Uterus (tissue), 4 donors: ENCODE data around the gene OR13F1. TPM values are rescaled to one million over a fixed set of nuclear protein-coding genes. Genes with fewer than 3 reads are reported as not detected.

Experiments
- DNase-seq, 2 donors: peaks; one replicate each; pipeline ENCODE4 v3.0.0-alpha.2; 2019 to 2020
- H3K27ac ChIP-seq, 2 donors: fragments of 200-600 bp; sonication (generic); 1 replicate in 1 of 2; 2 replicates in 1 of 2; pipeline ENCODE4 v1.5.1; 2016 to 2018
- H3K27me3 ChIP-seq, 2 donors: fragments of 200-600 bp; sonication (generic); one replicate each; pipeline ENCODE4 v1.5.1; 2018 to 2019; ENCODE audit warnings: control low read depth in 1 of 2
- H3K36me3 ChIP-seq, 2 donors: fragments of 200-600 bp; sonication (generic); one replicate each; pipeline ENCODE4 v1.5.1; 2019; ENCODE audit warnings: control low read depth in 1 of 2
- H3K4me1 ChIP-seq, 2 donors: fragments of 200-600 bp; sonication (generic); one replicate each; pipeline ENCODE4 v1.5.1; 2018 to 2019; ENCODE audit warnings: control low read depth in 1 of 2
- H3K4me3 ChIP-seq, 2 donors: fragments of 200-600 bp; sonication (generic); 1 replicate in 1 of 2; 2 replicates in 1 of 2; pipeline ENCODE4 v1.5.1; 2018 to 2019; ENCODE audit warnings: mild to moderate bottlenecking in 1 of 2
- H3K9me3 ChIP-seq, 2 donors: fragments of 200-600 bp; sonication (generic); one replicate each; pipeline ENCODE4 v1.5.1; 2019; ENCODE audit warnings: control low read depth in 1 of 2
- CTCF ChIP-seq, 4 experiments: fragments of 200-600 bp in 2 of 4; fragments of 450-650 bp in 2 of 4; sonication (generic) in 2 of 4; IDR thresholded peaks; one replicate each; pipeline ENCODE4 v1.5.1; 2016 to 2019; ENCODE audit warnings: antibody characterized with exemption in 4 of 4, mild to moderate bottlenecking in 2 of 4, moderate library complexity in 1 of 4
- POLR2A ChIP-seq, 2 donors: fragments of 450-650 bp; IDR thresholded peaks; one replicate each; pipeline ENCODE4 v1.6.1; 2016; ENCODE audit warnings: antibody characterized with exemption in 2 of 2, mild to moderate bottlenecking in 1 of 2, moderate library complexity in 1 of 2
- intact Hi-C: fragments of 100-400 bp; cut with DNase I; formaldehyde crosslinking; loops from one replicate; pipeline ENCODE4 v1.15.1; 2023; ENCODE audit warnings: low total_unique reads
- total RNA-seq, 4 donors: library from RNA; depleted of rRNA in 3 of 4; stranded (reverse); fragments of >200 nt in 3 of 4; gene quantifications; one replicate each; pipeline versions ENCODE4 v1.1.0 to v1.2.4, GENCODE V29; 2014 to 2023
- donor health status: DM: yes; HTN: yes; CAD: no.

OR13F1 gene, protein sequence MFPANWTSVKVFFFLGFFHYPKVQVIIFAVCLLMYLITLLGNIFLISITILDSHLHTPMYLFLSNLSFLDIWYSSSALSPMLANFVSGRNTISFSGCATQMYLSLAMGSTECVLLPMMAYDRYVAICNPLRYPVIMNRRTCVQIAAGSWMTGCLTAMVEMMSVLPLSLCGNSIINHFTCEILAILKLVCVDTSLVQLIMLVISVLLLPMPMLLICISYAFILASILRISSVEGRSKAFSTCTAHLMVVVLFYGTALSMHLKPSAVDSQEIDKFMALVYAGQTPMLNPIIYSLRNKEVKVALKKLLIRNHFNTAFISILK
- not detected for total RNA-seq

GRCh38 chr9:104503963-104504362 is at the start of gene OR13F1:
Gene OR13F1 (plus strand): TSS chr9:104504263. CDS start chr9:104504263, 0 bp downstream.
- H3K27me3 ChIP-seq = no peaks in the 10 kb centered on the region
- H3K27ac ChIP-seq = no peak within 1 kb of the TSS
- no peaks in the 10 kb centered on the region for H3K36me3 ChIP-seq
- no peaks in the 10 kb centered on the region for H3K9me3 ChIP-seq
- no peaks in the 10 kb centered on the region for H3K4me1 ChIP-seq
- no peak within 1 kb of the TSS for H3K4me3 ChIP-seq
- intact Hi-C loops = no loop called here
- DNase-seq = no peak
- no peak for TF ChIP-seq POLR2A (IDR thresholded peaks at IDR 0.05)
- no peak for TF ChIP-seq CTCF (IDR thresholded peaks at IDR 0.05)

DNA sequence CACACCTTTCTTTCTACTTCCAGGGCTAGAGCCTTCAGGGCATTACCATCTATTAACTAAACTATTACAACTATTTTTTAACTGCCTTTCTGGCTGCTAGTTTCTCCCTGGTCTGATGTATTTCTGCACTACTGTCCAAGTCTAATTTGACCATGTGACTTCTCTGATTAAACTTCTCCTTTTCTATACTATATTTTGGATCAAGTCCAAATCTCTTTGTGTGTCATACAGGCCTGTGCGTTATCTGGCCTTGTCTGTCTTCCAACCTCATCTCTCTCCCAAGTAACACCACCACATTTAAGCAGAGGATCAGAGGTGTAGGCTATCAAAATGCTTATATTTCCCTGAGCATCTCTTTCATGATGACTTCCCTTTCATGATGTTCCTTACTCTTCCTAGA is 47.2 kb upstream of the OR13F1 start:
- Histone ChIP-seq H3K9me3 (no peaks in the 10 kb centered on the region), H3K27ac (no peak overlapping the region), H3K27me3 (no peaks in the 10 kb centered on the region), H3K4me1 (no peaks in the 10 kb centered on the region), H3K36me3 (no peaks in the 10 kb centered on the region), H3K4me3 (no peak overlapping the region)
- no peak for TF ChIP-seq CTCF (IDR thresholded peaks at IDR 0.05)
- no peak for TF ChIP-seq POLR2A (IDR thresholded peaks at IDR 0.05)
- DNase-seq = no peak
- intact Hi-C loops = no loop called here

DNA sequence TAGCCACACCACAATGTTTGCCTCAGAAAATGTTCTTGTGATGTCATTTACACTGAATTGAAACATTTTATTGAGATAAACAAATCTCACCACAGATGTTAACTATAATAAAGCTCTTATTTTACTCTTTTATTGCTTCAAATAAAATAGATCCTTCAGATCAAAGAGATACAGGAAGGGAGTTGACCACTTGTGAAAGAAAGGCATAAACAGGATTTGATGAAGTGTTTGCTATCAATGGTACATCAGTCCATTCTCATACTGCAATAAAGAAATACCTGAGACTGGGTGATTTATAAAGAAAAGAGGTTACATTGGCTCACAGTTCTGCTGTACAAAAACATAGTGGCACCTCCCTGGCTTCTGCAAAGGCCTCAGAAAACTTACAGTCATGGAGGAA is 40.2 kb upstream of the OR13F1 start:
- Histone ChIP-seq H3K9me3 (no peaks in the 10 kb centered on the region), H3K4me3 (no peak overlapping the region), H3K27ac (no peak overlapping the region), H3K36me3 (no peaks in the 10 kb centered on the region), H3K4me1 (no peaks in the 10 kb centered on the region), H3K27me3 (no peaks in the 10 kb centered on the region)
- TF ChIP-seq CTCF (IDR thresholded peaks at IDR 0.05) (no peak), POLR2A (IDR thresholded peaks at IDR 0.05) (no peak)
- intact Hi-C loops = no loop called here
- no peak for DNase-seq

GRCh38 chr9:104468261-104468660 is 35.8 kb upstream of the OR13F1 start:
- TF ChIP-seq POLR2A (IDR thresholded peaks at IDR 0.05) (no peak), CTCF (IDR thresholded peaks at IDR 0.05) (no peak)
- no peak for DNase-seq
- no peaks in the 10 kb centered on the region for H3K36me3 ChIP-seq
- no peak overlapping the region for H3K27ac ChIP-seq
- no peaks in the 10 kb centered on the region for H3K27me3 ChIP-seq
- intact Hi-C loops = no loop called here
- no peak overlapping the region for H3K4me3 ChIP-seq
- H3K4me1 ChIP-seq = no peaks in the 10 kb centered on the region
- H3K9me3 ChIP-seq = no peaks in the 10 kb centered on the region

GRCh38 chr9:104482921-104483570 is 21.0 kb upstream of the OR13F1 start:
- Histone ChIP-seq H3K4me3 (no peak overlapping the region), H3K36me3 (no peaks in the 10 kb centered on the region), H3K27me3 (no peaks in the 10 kb centered on the region), H3K4me1 (no peaks in the 10 kb centered on the region), H3K9me3 (no peaks in the 10 kb centered on the region), H3K27ac (no peak overlapping the region)
- DNase-seq = no peak
- intact Hi-C loops = no loop called here
- no peak for TF ChIP-seq POLR2A (IDR thresholded peaks at IDR 0.05)
- no peak for TF ChIP-seq CTCF (IDR thresholded peaks at IDR 0.05)
